DMS153 treated with DMSO at 0.1 percent for 48 hours (cell line): ENCODE data around the gene THSD7B.
"Not testable (repeated sequence)": the region's sequence is repeated elsewhere in the genome, so short reads cannot be mapped to it uniquely, and the experiment has no call there.

ENCODE experiments used
- DNase-seq: peaks from one replicate; lab custom pipeline; 2025; ENCODE audit not compliant: unreplicated experiment; lab: John Stamatoyannopoulos, UW

THSD7B gene

GRCh38 chr2:137674991-137675390 lies 909.6 kb downstream of the THSD7B start:
- DNase-seq, result no peak

GRCh38 chr2:137675584-137676327 lies 910.4 kb downstream of the THSD7B start:
- DNase-seq, result peak; percentile 3

- DNase-seq, result no peak
These were observed 911.0 kb downstream of the THSD7B start for GRCh38 chr2:137676346-137676745.

GRCh38 chr2:137677466-137677865 lies 912.1 kb downstream of the THSD7B start:
- DNase-seq, result peak; percentile 25

- DNase-seq, result no peak
These were observed 924.2 kb downstream of the THSD7B start for GRCh38 chr2:137689549-137689948.

- no peak for DNase-seq
These were observed 928.2 kb downstream of the THSD7B start for GRCh38 chr2:137693534-137693933.

GRCh38 chr2:137696916-137697315 lies 931.6 kb downstream of the THSD7B start:
- no peak for DNase-seq

- not testable (repeated sequence) for DNase-seq
These were observed 934.9 kb downstream of the THSD7B start for GRCh38 chr2:137700250-137700649.

GRCh38 chr2:137700681-137701080 lies 935.3 kb downstream of the THSD7B start:
- DNase-seq, result no peak

GRCh38 chr2:137705296-137705695 lies 940.0 kb downstream of the THSD7B start:
- no peak for DNase-seq

GRCh38 chr2:137706786-137707613 lies 941.7 kb downstream of the THSD7B start:
- no peak for DNase-seq

- no peak for DNase-seq
These were observed 943.0 kb downstream of the THSD7B start for GRCh38 chr2:137708311-137708710.

- DNase-seq, result no peak
These were observed 950.4 kb downstream of the THSD7B start for GRCh38 chr2:137715731-137716191.

GRCh38 chr2:137718786-137719185 lies 953.4 kb downstream of the THSD7B start:
- DNase-seq, result no peak

- no peak for DNase-seq
These were observed 956.4 kb downstream of the THSD7B start for GRCh38 chr2:137721733-137722132.

GRCh38 chr2:137724912-137725311 lies 959.6 kb downstream of the THSD7B start:
- DNase-seq, result no peak
